OCI-LY3 (cell line): ENCODE measurements around the gene MYO16.

Source experiments
- H2AFZ ChIP-seq: fragments of 200-600, 300-600 bp; shearing (Covaris generic); 2 replicates; pipeline ENCODE4 v1.6.0; 2014; ENCODE audit warnings: antibody characterized with exemption, low read depth, low read length
- H3K27ac ChIP-seq: fragments of 200-600, 300-600 bp; sonication (generic); 2 replicates; pipeline ENCODE4 v1.5.1; 2014; ENCODE audit warnings: mild to moderate bottlenecking, low read length, moderate library complexity, mixed read lengths
- H3K27me3 ChIP-seq: fragments of 200-600, 300-600 bp; sonication (generic); 2 replicates; pipeline ENCODE4 v1.6.1; 2014; ENCODE audit warnings: low read depth, low read length, mixed read lengths
- H3K36me3 ChIP-seq: fragments of 200-600, 300-600 bp; sonication (generic); replicated peaks from 2 replicates; pipeline ENCODE3; 2014; ENCODE audit warnings: low read depth, low read length, mixed read lengths
- H3K4me1 ChIP-seq: fragments of 300-600, 200-600 bp; sonication (generic); 2 replicates; pipeline ENCODE4 v1.6.1; 2014; ENCODE audit warnings: low read length, mixed read lengths
- H3K4me2 ChIP-seq: fragments of 200-600, 300-600 bp; sonication (generic); 2 replicates; pipeline ENCODE4 v1.6.1; 2014; ENCODE audit warnings: low read length, mixed read lengths
- H3K4me3 ChIP-seq: fragments of 300-600, 200-600 bp; sonication (generic); 2 replicates; pipeline ENCODE4 v1.5.1; 2014; ENCODE audit warnings: antibody characterized with exemption, mild to moderate bottlenecking, low read length, moderate library complexity
- H3K79me2 ChIP-seq: fragments of 300-600, 200-600 bp; shearing (Covaris generic); 2 replicates; pipeline ENCODE4 v1.6.1; 2014; ENCODE audit warnings: mild to moderate bottlenecking, low read length, mixed read lengths
- H3K9ac ChIP-seq: fragments of 300-600, 200-600 bp; shearing (Covaris generic); 2 replicates; pipeline ENCODE4 v1.6.0; 2014; ENCODE audit warnings: mild to moderate bottlenecking, low read length, moderate library complexity
- H3K9me3 ChIP-seq: fragments of 200-600, 300-600 bp; shearing (Covaris generic); 2 replicates; pipeline ENCODE4 v1.6.1; 2014; ENCODE audit warnings: low read length, mixed read lengths; ENCODE audit not compliant: insufficient read depth
- H4K20me1 ChIP-seq: fragments of 200-600, 300-600 bp; sonication (generic); 2 replicates; pipeline ENCODE4 v1.6.1; 2016; ENCODE audit warnings: low read length, mixed read lengths; ENCODE audit not compliant: insufficient read depth
- EZH2phosphoT487 ChIP-seq: fragments of 200-600 bp; shearing (Covaris generic); IDR thresholded peaks from 2 replicates; pipeline ENCODE4 v1.6.1; 2018; ENCODE audit warnings: antibody characterized with exemption, mixed run types, low read depth
- TF ChIP-seq, protein P1 (sequence below): fragments of 200-600, 300-600 bp; sonication (generic); IDR thresholded peaks from 2 replicates; pipeline ENCODE4 v1.5.1; 2014; ENCODE audit warnings: antibody characterized with exemption, low read length, low read depth

MYO16 gene

DNA sequence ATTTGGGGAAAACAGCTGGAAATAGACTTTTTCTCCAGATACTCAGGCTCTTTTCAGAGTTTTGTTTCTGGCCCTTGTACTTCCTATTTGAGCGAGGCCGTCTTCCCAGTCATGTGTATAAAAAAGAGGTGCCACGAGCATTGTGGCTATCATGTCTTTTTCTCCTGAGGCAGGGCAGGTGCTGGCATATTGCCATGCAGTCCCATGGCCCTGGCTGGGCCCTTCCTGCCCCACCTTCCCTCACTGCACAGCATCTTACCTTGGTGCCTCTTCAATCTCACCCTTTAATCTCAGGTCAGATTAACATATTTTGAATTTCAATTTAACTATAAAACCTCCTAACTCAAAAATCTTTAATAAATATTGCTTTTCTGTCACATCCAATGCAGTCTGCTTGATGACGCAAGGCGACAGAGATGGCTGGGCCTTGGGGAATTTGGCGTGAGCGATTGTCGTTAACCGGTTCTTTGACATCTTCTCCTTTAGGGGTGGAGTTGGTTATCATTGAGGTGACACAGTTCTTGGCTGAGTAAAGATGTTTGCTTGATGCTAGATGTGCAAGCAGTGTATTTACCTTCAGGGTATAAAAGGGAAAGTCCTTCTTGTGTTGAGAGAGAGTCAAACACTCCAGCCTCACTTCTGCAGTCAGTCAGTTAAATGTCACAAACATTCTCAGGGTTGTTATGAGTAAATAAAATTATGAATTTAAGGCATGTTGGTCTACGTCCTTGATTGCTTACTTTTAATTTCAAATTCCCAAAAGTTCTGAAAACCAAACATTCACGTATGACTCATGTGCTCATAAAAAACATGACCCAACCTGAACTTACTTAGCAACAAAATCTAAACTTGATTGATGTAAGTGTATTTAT is 289.9 kb downstream of the MYO16 start:
- Histone ChIP-seq H2AFZ (no peak overlapping the region), H3K9me3 (no peaks in the 10 kb centered on the region), H3K27me3 (no peaks in the 10 kb centered on the region), H3K4me2 (no peak overlapping the region), H3K27ac (no peak overlapping the region), H3K9ac (no peak overlapping the region), H3K36me3 (no peaks in the 10 kb centered on the region), H4K20me1 (no peaks in the 10 kb centered on the region), H3K4me1 (peaks cover 16% of the 10 kb centered on the region), H3K4me3 (no peak overlapping the region), H3K79me2 (no peaks in the 10 kb centered on the region)
- TF ChIP-seq, protein P1, sequence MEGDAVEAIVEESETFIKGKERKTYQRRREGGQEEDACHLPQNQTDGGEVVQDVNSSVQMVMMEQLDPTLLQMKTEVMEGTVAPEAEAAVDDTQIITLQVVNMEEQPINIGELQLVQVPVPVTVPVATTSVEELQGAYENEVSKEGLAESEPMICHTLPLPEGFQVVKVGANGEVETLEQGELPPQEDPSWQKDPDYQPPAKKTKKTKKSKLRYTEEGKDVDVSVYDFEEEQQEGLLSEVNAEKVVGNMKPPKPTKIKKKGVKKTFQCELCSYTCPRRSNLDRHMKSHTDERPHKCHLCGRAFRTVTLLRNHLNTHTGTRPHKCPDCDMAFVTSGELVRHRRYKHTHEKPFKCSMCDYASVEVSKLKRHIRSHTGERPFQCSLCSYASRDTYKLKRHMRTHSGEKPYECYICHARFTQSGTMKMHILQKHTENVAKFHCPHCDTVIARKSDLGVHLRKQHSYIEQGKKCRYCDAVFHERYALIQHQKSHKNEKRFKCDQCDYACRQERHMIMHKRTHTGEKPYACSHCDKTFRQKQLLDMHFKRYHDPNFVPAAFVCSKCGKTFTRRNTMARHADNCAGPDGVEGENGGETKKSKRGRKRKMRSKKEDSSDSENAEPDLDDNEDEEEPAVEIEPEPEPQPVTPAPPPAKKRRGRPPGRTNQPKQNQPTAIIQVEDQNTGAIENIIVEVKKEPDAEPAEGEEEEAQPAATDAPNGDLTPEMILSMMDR: no peak
- TF ChIP-seq EZH2phosphoT487: no peak

DNA sequence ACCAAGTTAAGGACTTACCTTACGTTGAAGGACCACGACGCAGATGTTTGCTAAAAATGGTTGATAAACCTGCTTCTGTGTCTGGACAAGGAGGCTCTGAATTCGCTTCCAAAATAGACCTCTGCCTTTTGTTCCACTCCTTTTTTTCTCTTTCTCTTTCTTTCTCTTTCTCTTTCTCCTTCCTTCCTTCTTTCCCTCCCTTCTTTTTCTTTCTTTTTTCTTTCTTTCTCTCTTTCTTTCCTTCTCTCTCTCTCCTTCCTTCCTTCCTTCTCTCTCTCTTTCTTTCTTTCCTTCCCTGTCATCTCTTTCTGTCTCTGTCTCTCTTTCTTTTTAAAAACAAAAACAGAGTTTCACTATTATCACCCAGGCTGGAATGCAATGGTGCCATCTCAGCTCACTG is 290.7 kb downstream of the MYO16 start:
- Histone ChIP-seq H3K9ac (no peak overlapping the region), H3K27ac (no peak overlapping the region)

DNA sequence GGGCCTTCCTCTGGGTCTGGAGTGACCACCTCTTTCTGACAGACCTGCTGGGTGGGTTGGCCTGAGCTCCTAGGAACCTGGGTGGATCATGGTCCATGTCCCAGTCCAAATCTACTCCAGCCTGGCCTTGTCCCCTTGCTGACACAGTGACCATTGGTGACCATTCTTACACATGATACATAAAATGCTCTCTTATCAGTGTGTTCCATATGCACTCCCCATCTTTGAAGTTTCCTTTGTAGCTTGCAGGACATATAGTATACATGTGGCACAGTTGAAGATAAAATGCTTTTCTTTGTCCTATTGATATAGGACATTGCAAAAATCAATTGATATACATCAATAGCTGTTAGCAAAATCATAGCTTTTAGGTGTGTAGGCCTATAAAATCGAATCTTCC is 291.8 kb downstream of the MYO16 start:
- Histone ChIP-seq H3K79me2 (no peaks in the 10 kb centered on the region), H3K27me3 (no peaks in the 10 kb centered on the region), H3K4me2 (no peak overlapping the region), H2AFZ (no peak overlapping the region), H3K4me3 (no peak overlapping the region), H3K9ac (no peak overlapping the region), H3K27ac (no peak overlapping the region), H3K4me1 (peaks cover 1% of the 10 kb centered on the region), H4K20me1 (no peaks in the 10 kb centered on the region), H3K36me3 (no peaks in the 10 kb centered on the region), H3K9me3 (no peaks in the 10 kb centered on the region)
- TF ChIP-seq, protein P1: no peak
- no peak for TF ChIP-seq EZH2phosphoT487

More for the DNA sequence above, 290.7 kb downstream of the MYO16 start:
- Histone ChIP-seq H3K79me2 (no peaks in the 10 kb centered on the region), H3K4me2 (no peak overlapping the region), H3K36me3 (no peaks in the 10 kb centered on the region), H3K27me3 (no peaks in the 10 kb centered on the region), H2AFZ (no peak overlapping the region), H3K4me1 (peaks cover 12% of the 10 kb centered on the region), H3K9me3 (no peaks in the 10 kb centered on the region), H3K4me3 (no peak overlapping the region), H4K20me1 (no peaks in the 10 kb centered on the region)
- TF ChIP-seq, protein P1: no peak
- TF ChIP-seq EZH2phosphoT487: no peak

DNA sequence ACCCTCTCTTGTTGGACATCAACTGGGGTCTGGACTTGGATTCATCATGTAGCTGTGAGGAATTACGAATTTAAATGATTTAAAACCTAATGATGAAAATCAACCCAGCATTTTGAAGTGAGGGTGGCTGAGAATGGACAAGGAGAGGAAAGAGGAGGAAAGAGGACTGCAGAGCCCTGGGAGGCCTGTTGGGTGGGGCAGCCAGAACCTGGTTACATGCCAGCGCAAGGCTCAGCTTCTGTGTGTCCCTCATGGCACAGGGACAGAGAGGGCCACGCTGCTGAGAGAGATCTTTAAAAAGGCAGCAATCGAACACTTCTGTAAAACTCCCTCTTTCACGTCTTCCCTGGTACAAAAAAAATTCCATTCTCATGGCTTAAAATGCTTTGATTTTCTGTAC is 292.7 kb downstream of the MYO16 start:
- Histone ChIP-seq H3K27me3 (no peaks in the 10 kb centered on the region), H2AFZ (no peak overlapping the region), H3K27ac (no peak overlapping the region), H3K4me3 (no peak overlapping the region), H3K4me2 (no peak overlapping the region), H3K79me2 (no peaks in the 10 kb centered on the region), H3K9ac (no peak overlapping the region), H4K20me1 (no peaks in the 10 kb centered on the region), H3K9me3 (no peaks in the 10 kb centered on the region), H3K36me3 (no peaks in the 10 kb centered on the region), H3K4me1 (no peaks in the 10 kb centered on the region)
- TF ChIP-seq, protein P1: no peak
- no peak for TF ChIP-seq EZH2phosphoT487
